SK-N-SH (cell line): ENCODE measurements around the gene ENTPD1.

ENCODE experiments used
- TAF1 ChIP-seq: IDR thresholded peaks from 2 replicates; pipeline ENCODE4 v1.6.1; 2012; ENCODE audit warnings: low read depth, mild to moderate bottlenecking, low read length, moderate library complexity, borderline replicate concordance
- TF ChIP-seq, protein P1 (sequence below): IDR thresholded peaks from 2 replicates; pipeline ENCODE4 v1.6.1; 2012; ENCODE audit warnings: mild to moderate bottlenecking, low read depth, low read length, moderate library complexity

DNA sequence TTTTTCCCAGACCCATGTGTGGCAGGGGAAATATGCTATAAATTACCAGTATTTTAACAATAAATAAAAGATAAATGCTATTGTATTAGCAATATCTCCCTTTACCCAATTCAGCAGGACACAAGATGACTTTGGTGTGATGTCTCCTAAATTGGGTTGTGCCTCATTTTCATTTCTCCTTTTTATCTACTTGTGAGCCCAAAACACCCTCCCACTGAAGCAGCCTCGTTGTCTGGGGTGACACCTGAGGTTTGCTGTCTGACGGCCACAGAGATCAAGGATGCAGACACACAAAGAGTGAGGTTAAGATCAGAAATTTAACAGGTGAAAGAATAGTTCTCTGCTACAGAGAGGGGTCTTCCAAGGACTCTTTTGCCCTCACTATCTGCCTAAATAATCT, 124.7 kb downstream of the ENTPD1 start:
- TF ChIP-seq, protein P1, sequence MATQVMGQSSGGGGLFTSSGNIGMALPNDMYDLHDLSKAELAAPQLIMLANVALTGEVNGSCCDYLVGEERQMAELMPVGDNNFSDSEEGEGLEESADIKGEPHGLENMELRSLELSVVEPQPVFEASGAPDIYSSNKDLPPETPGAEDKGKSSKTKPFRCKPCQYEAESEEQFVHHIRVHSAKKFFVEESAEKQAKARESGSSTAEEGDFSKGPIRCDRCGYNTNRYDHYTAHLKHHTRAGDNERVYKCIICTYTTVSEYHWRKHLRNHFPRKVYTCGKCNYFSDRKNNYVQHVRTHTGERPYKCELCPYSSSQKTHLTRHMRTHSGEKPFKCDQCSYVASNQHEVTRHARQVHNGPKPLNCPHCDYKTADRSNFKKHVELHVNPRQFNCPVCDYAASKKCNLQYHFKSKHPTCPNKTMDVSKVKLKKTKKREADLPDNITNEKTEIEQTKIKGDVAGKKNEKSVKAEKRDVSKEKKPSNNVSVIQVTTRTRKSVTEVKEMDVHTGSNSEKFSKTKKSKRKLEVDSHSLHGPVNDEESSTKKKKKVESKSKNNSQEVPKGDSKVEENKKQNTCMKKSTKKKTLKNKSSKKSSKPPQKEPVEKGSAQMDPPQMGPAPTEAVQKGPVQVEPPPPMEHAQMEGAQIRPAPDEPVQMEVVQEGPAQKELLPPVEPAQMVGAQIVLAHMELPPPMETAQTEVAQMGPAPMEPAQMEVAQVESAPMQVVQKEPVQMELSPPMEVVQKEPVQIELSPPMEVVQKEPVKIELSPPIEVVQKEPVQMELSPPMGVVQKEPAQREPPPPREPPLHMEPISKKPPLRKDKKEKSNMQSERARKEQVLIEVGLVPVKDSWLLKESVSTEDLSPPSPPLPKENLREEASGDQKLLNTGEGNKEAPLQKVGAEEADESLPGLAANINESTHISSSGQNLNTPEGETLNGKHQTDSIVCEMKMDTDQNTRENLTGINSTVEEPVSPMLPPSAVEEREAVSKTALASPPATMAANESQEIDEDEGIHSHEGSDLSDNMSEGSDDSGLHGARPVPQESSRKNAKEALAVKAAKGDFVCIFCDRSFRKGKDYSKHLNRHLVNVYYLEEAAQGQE = no peak
- TF ChIP-seq TAF1 = no peak
